Right lobe of liver (tissue), 4 donors: ENCODE data around the gene RELCH.

ENCODE experiments used
- CTCF ChIP-seq, 4 donors: fragments of 200-600 bp in 3 of 4; fragments of 450-650 bp in 1 of 4; IDR thresholded peaks; one replicate each; pipeline versions ENCODE4 v1.5.1 to v1.8.0; 2016 to 2022; ENCODE audit warnings: antibody characterized with exemption in 4 of 4, mild to moderate bottlenecking in 2 of 4
- POLR2A ChIP-seq: fragments of 450-650 bp; IDR thresholded peaks from one replicate; pipeline ENCODE4 v1.6.1; 2017; ENCODE audit warnings: antibody characterized with exemption, mild to moderate bottlenecking
- donor health status: DM: no; HTN: no; CAD: no.
- donor health status: DM: no; HTN: no; CAD: no.
- donor health status: DM: no; HTN: yes; CAD: no.

- no peak for TF ChIP-seq POLR2A
- TF ChIP-seq CTCF (IDR thresholded peaks at IDR 0.05), result no peak
These were observed 161.4 kb downstream of the RELCH start for GRCh38 chr18:62348474-62348873.
